ENCODE measurements around the gene RTKN. TPM values are rescaled to one million over a fixed set of nuclear protein-coding genes. Genes with fewer than 3 reads are reported as not detected.

Gene RTKN
- polyA plus RNA-seq, 2 of the 4 experiments (the other 2 are of a cell fraction), result 15.1 to 20.1 TPM

- no peaks in the 10 kb centered on the region for H3K9me3 ChIP-seq
- TF ChIP-seq ZC3H11A (IDR thresholded peaks at IDR 0.05) (no peak), JUNB (IDR thresholded peaks at IDR 0.05) (no peak), RARB (CRISPR knock-in tag; IDR thresholded peaks at IDR 0.05) (no peak), ZNF302 (CRISPR knock-in tag; IDR thresholded peaks at IDR 0.05) (no peak)
- TF ChIP-seq, protein P1, sequence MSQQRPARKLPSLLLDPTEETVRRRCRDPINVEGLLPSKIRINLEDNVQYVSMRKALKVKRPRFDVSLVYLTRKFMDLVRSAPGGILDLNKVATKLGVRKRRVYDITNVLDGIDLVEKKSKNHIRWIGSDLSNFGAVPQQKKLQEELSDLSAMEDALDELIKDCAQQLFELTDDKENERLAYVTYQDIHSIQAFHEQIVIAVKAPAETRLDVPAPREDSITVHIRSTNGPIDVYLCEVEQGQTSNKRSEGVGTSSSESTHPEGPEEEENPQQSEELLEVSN (IDR thresholded peaks at IDR 0.05; ENCODE audit: borderline replicate concordance, low read depth), result no peak
- no peak for DNase-seq (ENCODE audit: low read depth in 1 of 2, low spot score in 1 of 2)
- FAIRE-seq, result no peak
- ATAC-seq, result no peak
- 80% methylated on average over 35 of the region's 35 CpGs for WGBS (ENCODE audit: missing lambda C conversion rate)
- H3K4me1 ChIP-seq, result peaks cover 6% of the 10 kb centered on the region; the same call in 1 of the 3 replicates
- no peak overlapping the region for H3K4me3 ChIP-seq
- ChIA-PET CTCF (interaction anchor here (0.6 to 1.5 kb wide), 3 partner anchors 24 to 1458 kb away, joined by 3 read pairs; no protein-coding TSS in a partner anchor), POLR2A (no interaction called here)
- H3K4me2 ChIP-seq, result no peak overlapping the region
- no peak overlapping the region for H3K27ac ChIP-seq
Observed at GRCh38 chr2:74415762-74416395, 25.9 kb downstream of the RTKN start.

DNA sequence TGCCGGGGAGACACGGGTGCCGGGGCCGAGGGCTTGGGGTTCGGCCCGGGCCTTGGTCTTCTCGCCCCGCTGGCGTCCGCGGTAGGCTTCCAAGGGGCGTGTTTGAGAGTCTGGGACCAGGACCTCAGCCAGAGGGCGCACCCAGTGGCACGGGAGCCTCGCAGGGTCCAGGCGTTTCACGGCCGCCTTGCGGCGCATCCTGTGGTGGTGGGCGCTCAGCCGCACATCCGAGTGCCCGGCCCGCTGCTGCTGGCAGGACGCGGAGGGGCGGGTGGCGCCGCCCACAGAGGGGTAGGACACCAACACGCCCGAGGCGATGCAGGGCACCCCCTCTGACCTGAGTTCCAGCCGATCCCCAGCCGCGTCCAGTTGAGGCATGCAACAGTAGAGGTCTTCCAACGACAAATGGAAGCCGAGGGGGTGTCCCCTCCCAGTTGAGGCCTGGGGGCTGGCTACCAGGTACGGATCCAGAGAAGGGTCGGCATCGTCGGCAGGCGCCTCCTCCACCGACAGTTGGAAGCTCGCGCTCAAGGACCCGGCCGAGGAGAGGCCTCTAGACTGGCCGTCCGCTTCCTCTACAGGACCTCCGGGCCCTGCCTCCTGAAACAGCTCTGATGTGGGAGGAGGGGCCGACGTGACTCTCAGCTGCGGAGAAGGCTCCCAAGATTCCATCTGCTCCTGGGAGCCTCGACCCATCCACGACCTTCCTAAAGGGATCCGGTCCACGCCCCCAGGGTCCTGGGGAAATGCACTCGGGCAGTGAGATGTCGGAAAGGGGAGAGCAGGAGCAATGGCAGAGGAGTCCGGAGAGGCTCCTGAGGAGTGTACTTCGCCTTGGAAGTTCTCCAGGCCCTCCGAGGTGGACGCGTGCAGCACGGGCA, 26.6 kb downstream of the RTKN start:
- no peak overlapping the region for H3K4me2 ChIP-seq

DNA sequence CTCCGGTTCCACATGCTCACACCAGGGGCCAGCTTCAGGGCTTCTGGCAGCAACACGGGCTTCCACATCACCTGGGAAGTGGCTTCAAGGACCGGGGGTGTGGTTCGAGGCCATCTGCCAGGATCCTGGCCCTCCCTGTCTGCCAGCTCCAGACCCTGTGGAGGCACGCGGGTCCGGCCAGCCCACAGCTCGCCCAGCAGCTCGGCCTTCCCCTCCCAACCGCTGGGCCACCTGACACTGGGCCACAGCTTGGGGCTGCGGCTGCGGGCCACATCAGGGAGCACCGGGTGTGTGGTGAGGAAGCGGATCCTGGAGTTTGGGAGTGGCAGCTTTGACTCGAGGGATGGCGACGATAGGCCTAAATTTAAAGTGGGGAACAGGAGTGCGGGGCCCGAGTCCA, 27.3 kb downstream of the RTKN start:
- FAIRE-seq (no peak), ATAC-seq (no peak), DNase-seq (ENCODE audit: low read depth in 1 of 2, low spot score in 1 of 2) (no peak)
- ChIA-PET POLR2A (no interaction called here), CTCF (interaction anchor here (3.0 kb wide), 1 partner anchor 23 kb away, joined by 16 read pairs; no protein-coding TSS in a partner anchor)
- TF ChIP-seq EHMT2 (IDR thresholded peaks at IDR 0.05; ENCODE audit: low read depth), result no peak
- no peak for TF ChIP-seq CHD4 (IDR thresholded peaks at IDR 0.05; ENCODE audit: borderline replicate concordance)
- TF ChIP-seq POLR2AphosphoS2 (conservative IDR thresholded peaks at IDR 0.05; ENCODE audit: low read length), result no peak
- TF ChIP-seq HMGXB4 (CRISPR knock-in tag; IDR thresholded peaks at IDR 0.05; ENCODE audit: borderline replicate concordance), result no peak
- TF ChIP-seq ZSCAN20 (CRISPR knock-in tag; IDR thresholded peaks at IDR 0.05), result no peak
- no peak for TF ChIP-seq HOXA7 (CRISPR knock-in tag; IDR thresholded peaks at IDR 0.05)
- no peak for TF ChIP-seq RFX5 (IDR thresholded peaks at IDR 0.05)
- TF ChIP-seq, protein P2, sequence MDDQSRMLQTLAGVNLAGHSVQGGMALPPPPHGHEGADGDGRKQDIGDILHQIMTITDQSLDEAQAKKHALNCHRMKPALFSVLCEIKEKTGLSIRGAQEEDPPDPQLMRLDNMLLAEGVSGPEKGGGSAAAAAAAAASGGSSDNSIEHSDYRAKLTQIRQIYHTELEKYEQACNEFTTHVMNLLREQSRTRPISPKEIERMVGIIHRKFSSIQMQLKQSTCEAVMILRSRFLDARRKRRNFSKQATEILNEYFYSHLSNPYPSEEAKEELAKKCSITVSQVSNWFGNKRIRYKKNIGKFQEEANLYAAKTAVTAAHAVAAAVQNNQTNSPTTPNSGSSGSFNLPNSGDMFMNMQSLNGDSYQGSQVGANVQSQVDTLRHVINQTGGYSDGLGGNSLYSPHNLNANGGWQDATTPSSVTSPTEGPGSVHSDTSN (IDR thresholded peaks at IDR 0.05), result no peak
- TF ChIP-seq, protein P3, sequence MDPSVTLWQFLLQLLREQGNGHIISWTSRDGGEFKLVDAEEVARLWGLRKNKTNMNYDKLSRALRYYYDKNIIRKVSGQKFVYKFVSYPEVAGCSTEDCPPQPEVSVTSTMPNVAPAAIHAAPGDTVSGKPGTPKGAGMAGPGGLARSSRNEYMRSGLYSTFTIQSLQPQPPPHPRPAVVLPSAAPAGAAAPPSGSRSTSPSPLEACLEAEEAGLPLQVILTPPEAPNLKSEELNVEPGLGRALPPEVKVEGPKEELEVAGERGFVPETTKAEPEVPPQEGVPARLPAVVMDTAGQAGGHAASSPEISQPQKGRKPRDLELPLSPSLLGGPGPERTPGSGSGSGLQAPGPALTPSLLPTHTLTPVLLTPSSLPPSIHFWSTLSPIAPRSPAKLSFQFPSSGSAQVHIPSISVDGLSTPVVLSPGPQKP (IDR thresholded peaks at IDR 0.05; ENCODE audit: low read depth, low read length), result no peak
- TF ChIP-seq ZFP36 (IDR thresholded peaks at IDR 0.05; ENCODE audit: borderline replicate concordance, partially characterized antibody), result no peak
- no peak for TF ChIP-seq ZC3H11A (IDR thresholded peaks at IDR 0.05)
- TF ChIP-seq POLR2A (IDR thresholded peaks at IDR 0.05; ENCODE audit: low read length), result no peak
- no peak for TF ChIP-seq MAX (IDR thresholded peaks at IDR 0.05)
- Histone ChIP-seq H3K4me1 (no peaks in the 10 kb centered on the region), H3K9me3 (no peaks in the 10 kb centered on the region), H3K27ac (no peak overlapping the region), H3K4me2 (no peak overlapping the region), H3K4me3 (no peak overlapping the region)
- WGBS (ENCODE audit: missing lambda C conversion rate), result 85% methylated on average over 19 of the region's 19 CpGs

More for the DNA sequence above, 26.6 kb downstream of the RTKN start:
- DNase-seq (ENCODE audit: low read depth in 1 of 2, low spot score in 1 of 2) (no peak), FAIRE-seq (no peak), ATAC-seq (no peak)
- Histone ChIP-seq H3K27ac (no peak overlapping the region), H3K9me3 (no peaks in the 10 kb centered on the region), H3K4me3 (no peak overlapping the region), H3K4me1 (no peaks in the 10 kb centered on the region; the same call in 2 of the 3 replicates)
- 85% methylated on average over 64 of the region's 66 CpGs for WGBS (ENCODE audit: missing lambda C conversion rate)
- ChIA-PET POLR2A (no interaction called here), CTCF (interaction anchor here (0.6 to 3.0 kb wide), 2 partner anchors 23 to 1459 kb away, joined by 3 to 16 read pairs; no protein-coding TSS in a partner anchor)
- TF ChIP-seq RARB (CRISPR knock-in tag; IDR thresholded peaks at IDR 0.05) (no peak), MAX (IDR thresholded peaks at IDR 0.05) (no peak), BCL3 (IDR thresholded peaks at IDR 0.05) (no peak)

All from A549 (cell line).